Amniotic stem cell (primary cell): Measurements from ENCODE around the gene UBE4A.

Experiments
- DNase-seq: peaks from one replicate; lab custom pipeline; 2025; lab: John Stamatoyannopoulos, UW

The UBE4A gene

GRCh38 chr11:118359295-118359958 lies at the start of gene UBE4A:
Gene UBE4A, plus strand, starts transcription at chr11:118359600. Its CDS starts 5,481 bp downstream, at chr11:118365081.
- peak; percentile 89 for DNase-seq

GRCh38 chr11:118310271-118310670 lies 49.1 kb upstream of the UBE4A start:
- DNase-seq: no peak

- DNase-seq: no peak
Observed at GRCh38 chr11:118310781-118311485, 48.5 kb upstream of the UBE4A start.

GRCh38 chr11:118311518-118311917 lies 47.9 kb upstream of the UBE4A start:
- DNase-seq: no peak

GRCh38 chr11:118312328-118312727 lies 47.1 kb upstream of the UBE4A start:
- DNase-seq: no peak

GRCh38 chr11:118313242-118313641 lies 46.2 kb upstream of the UBE4A start:
- no peak for DNase-seq

GRCh38 chr11:118314988-118315411 lies 44.4 kb upstream of the UBE4A start:
- no peak for DNase-seq

GRCh38 chr11:118318124-118318523 lies 41.3 kb upstream of the UBE4A start:
- no peak for DNase-seq

- no peak for DNase-seq
Observed at GRCh38 chr11:118318581-118319336, 40.6 kb upstream of the UBE4A start.

GRCh38 chr11:118319337-118319707 lies 40.1 kb upstream of the UBE4A start:
- no peak for DNase-seq

GRCh38 chr11:118320515-118320914 lies 38.9 kb upstream of the UBE4A start:
- DNase-seq: no peak

GRCh38 chr11:118321386-118322082 lies 37.9 kb upstream of the UBE4A start:
- DNase-seq: no peak

- no peak for DNase-seq
Observed at GRCh38 chr11:118322721-118323120, 36.7 kb upstream of the UBE4A start.

- DNase-seq: no peak
Observed at GRCh38 chr11:118325283-118325682, 34.1 kb upstream of the UBE4A start.

- DNase-seq: no peak
Observed at GRCh38 chr11:118328745-118329144, 30.7 kb upstream of the UBE4A start.

GRCh38 chr11:118334745-118335144 lies 24.7 kb upstream of the UBE4A start:
- DNase-seq: no peak

GRCh38 chr11:118338637-118339061 lies 20.8 kb upstream of the UBE4A start:
- DNase-seq: no peak

GRCh38 chr11:118339281-118339961 lies 20.0 kb upstream of the UBE4A start:
- DNase-seq: no peak

- DNase-seq: no peak
Observed at GRCh38 chr11:118340449-118340848, 19.0 kb upstream of the UBE4A start.

GRCh38 chr11:118341261-118341660 lies 18.1 kb upstream of the UBE4A start:
- no peak for DNase-seq

GRCh38 chr11:118341815-118342489 lies 17.4 kb upstream of the UBE4A start:
- DNase-seq: no peak
